ENCODE data around the gene ERC2. TPM values are rescaled to one million over a fixed set of nuclear protein-coding genes. Genes with fewer than 3 reads are reported as not detected.
"Not testable (repeated sequence)": the region's sequence is repeated elsewhere in the genome, so short reads cannot be mapped to it uniquely, and the experiment has no call there.

ERC2 gene
- 0.77 and 3.3 TPM in 2 replicates for total RNA-seq (2014; rRNA removed)
- percentile 26 among the genes with signal in this experiment for Bru-seq, nascent RNA
- percentile 16 among the genes with signal in this experiment for BruChase-seq, experiment 1, labeled RNA remaining after a 6-hour chase
- BruChase-seq, experiment 2, labeled RNA remaining after a 2-hour chase, result percentile 23 among the genes with signal in this experiment
- long read RNA-seq, result 0 reads

DNA sequence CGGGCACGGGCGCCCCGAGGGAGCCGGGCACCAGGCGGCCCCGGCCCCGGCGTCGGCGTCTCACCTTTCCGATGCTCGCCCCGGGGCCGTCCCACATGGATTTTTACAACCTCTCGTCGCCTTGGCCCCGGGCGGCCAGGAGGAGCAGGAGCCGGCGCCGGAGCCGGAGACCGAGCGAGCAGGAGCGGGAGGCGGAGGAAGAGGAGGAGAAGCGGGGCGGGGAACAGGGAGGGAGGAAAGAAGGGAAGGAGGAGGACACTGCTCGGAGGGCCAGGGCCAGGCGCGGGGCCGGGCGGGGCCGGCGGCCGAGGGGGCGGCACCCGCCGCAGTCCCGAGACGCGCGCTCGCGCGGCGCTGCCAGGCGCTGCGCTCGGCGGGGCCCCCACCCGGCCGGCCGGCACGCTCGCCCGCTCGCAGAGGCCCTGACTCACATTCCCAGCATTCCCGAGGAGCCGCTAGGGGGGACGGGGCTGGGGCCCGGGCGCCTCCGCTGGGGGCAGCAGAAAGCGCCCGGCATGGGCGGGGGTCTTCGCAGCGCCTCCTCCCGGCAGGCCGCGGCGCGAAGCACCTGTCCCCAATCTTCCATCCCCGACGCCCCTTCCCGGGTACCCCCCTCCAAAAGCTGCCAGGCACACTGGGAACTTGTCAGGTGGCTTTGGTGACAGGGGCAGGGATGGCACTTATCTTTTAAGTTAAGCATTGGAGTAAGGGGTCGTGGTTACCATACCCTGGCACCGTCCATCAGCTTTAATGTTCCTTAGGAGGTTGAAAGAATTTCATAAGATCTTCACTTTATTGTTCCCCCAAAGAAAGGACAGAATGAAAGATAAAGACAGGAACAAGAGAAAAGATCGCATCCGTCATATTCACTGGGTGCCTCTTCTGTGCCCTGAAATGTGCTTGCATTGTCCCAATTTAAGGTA lies at the start of gene ERC2:
ERC2 (minus strand) TSS at position 284 of the 923 bp plus-strand sequence.
- H3K27ac ChIP-seq (ENCODE audit: low read length), result no peak within 1 kb of the TSS
- ATAC-seq, result peak; percentile 73
- H3K36me3 ChIP-seq (ENCODE audit: low read depth, low read length), result no peaks in the 10 kb centered on the region
- H3K9me3 ChIP-seq (ENCODE audit: low read length), result no peaks in the 10 kb centered on the region
- H3K9ac ChIP-seq (ENCODE audit: low read length), result no peak within 1 kb of the TSS
- H3K4me3 ChIP-seq (ENCODE audit: low read length), result peak within 1 kb of the TSS; percentile 61
- ChIA-PET POLR2A (ENCODE audit: unreplicated experiment) (no interaction called here), CTCF (no interaction called here)
- DNase-seq, result peak; percentile 42
- H3K9me2 ChIP-seq (replicated peaks; ENCODE audit: low read length), result no peaks in the 10 kb centered on the region; the same call in 1 of the 2 replicates
- no peaks in the 10 kb centered on the region for H3K4me1 ChIP-seq (ENCODE audit: insufficient read depth, low read length)
- H3F3A ChIP-seq (ENCODE audit: low read length, unreplicated experiment), result no peaks in the 10 kb centered on the region
- H3K79me2 ChIP-seq (ENCODE audit: low read length), result no peaks in the 10 kb centered on the region
- H4K20me1 ChIP-seq (ENCODE audit: low read length), result no peaks in the 10 kb centered on the region
- intact Hi-C loops (cut with micrococcal nuclease), result no loop called here
- peak within 1 kb of the TSS; percentile 61 for H2AFZ ChIP-seq (ENCODE audit: low read length)
- BruUV-seq (replicated peaks), result no TSS peak
- TF ChIP-seq EZH2 (IDR thresholded peaks at IDR 0.05; ENCODE audit: low read length, unreplicated experiment), result no peak
- peak; percentile 32; the same call in 1 of the 2 replicates for TF ChIP-seq CTCF (conservative IDR thresholded peaks at IDR 0.05; ENCODE audit: low read depth, low read length)
- peak within 1 kb of the TSS; percentile 73 for H3K4me2 ChIP-seq (ENCODE audit: low read length)
- H3K27me3 ChIP-seq (ENCODE audit: low read length), result peaks cover 31% of the 10 kb centered on the region

DNA sequence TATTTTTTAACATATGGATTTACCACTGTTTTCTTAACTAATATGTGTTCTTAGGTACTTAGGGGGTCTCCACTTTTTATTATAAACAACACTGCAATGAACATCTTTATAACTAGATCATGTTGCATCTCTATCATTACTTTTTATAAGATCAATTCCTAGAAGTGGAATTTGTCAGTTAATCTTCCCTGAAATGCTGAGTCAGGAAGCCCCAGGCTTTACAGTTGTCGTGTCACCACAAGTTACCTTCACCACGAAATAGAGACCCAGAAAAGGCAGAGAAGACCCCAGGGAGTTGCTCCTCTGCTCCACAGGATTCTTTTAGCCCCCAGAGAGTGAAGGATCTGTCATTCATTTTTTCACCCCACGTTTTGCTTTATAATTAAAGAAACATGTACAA lies 34.5 kb upstream of the ERC2 start:
- no peaks in the 10 kb centered on the region for H3F3A ChIP-seq (ENCODE audit: low read length, unreplicated experiment)
- H3K4me2 ChIP-seq (ENCODE audit: low read length), result no peak overlapping the region
- no peaks in the 10 kb centered on the region for H3K79me2 ChIP-seq (ENCODE audit: low read length)
- H3K4me1 ChIP-seq (ENCODE audit: insufficient read depth, low read length), result no peaks in the 10 kb centered on the region
- CTCF ChIA-PET, result no interaction called here
- H3K4me3 ChIP-seq (ENCODE audit: low read length), result no peak overlapping the region
- BruUV-seq (replicated peaks), result no TSS peak
- H3K27me3 ChIP-seq (ENCODE audit: low read length), result peaks cover 20% of the 10 kb centered on the region
- no peaks in the 10 kb centered on the region for H4K20me1 ChIP-seq (ENCODE audit: low read length)
- DNase-seq (no peak), ATAC-seq (no peak)
- TF ChIP-seq EZH2 (IDR thresholded peaks at IDR 0.05; ENCODE audit: low read length, unreplicated experiment), result no peak
- no peak for TF ChIP-seq CTCF (conservative IDR thresholded peaks at IDR 0.05; ENCODE audit: low read depth, low read length)
- H3K9me2 ChIP-seq (replicated peaks; ENCODE audit: low read length), result no peaks in the 10 kb centered on the region
- no peak overlapping the region for H3K27ac ChIP-seq (ENCODE audit: low read length)
- H3K9ac ChIP-seq (ENCODE audit: low read length), result no peak overlapping the region
- intact Hi-C loops (cut with micrococcal nuclease), result no loop called here
- H3K9me3 ChIP-seq (ENCODE audit: low read length), result no peaks in the 10 kb centered on the region
- H2AFZ ChIP-seq (ENCODE audit: low read length), result no peak overlapping the region
- no peaks in the 10 kb centered on the region for H3K36me3 ChIP-seq (ENCODE audit: low read depth, low read length)
- POLR2A ChIA-PET (ENCODE audit: unreplicated experiment), result no interaction called here

DNA sequence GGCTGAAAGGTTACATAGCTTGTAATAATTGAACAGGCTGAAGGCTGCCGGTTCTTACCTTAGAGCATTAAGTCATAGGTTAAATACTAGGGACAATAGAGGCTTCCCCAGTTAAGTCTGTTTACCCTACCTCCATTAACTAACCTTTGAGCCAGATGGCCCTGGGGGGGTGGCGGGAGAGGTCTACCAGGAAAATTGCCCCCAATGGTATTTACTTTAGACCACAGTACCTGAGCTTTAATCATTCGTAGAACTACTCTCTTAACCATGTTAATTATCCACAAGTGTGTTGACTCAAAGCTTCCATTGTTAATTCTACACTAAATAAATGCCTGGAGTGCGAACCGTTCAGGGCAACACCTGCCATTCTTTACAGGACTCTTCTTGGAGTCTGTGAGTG lies 28.1 kb upstream of the ERC2 start:
- DNase-seq; H3K9ac ChIP-seq (ENCODE audit: low read length); H3K36me3 ChIP-seq (ENCODE audit: low read depth, low read length); H3K4me1 ChIP-seq (ENCODE audit: insufficient read depth, low read length); H3K9me3 ChIP-seq (ENCODE audit: low read length); H3F3A ChIP-seq (ENCODE audit: low read length, unreplicated experiment); POLR2A ChIA-PET (ENCODE audit: unreplicated experiment); H3K4me3 ChIP-seq (ENCODE audit: low read length); intact Hi-C loops (cut with micrococcal nuclease); ATAC-seq; H3K79me2 ChIP-seq (ENCODE audit: low read length); H3K9me2 ChIP-seq (replicated peaks; ENCODE audit: low read length); H3K27ac ChIP-seq (ENCODE audit: low read length); H4K20me1 ChIP-seq (ENCODE audit: low read length); BruUV-seq (replicated peaks); H2AFZ ChIP-seq (ENCODE audit: low read length); H3K4me2 ChIP-seq (ENCODE audit: low read length): not testable (repeated sequence)
- CTCF ChIA-PET, result interaction anchor here (0.6 kb wide), 1 partner anchor 1013 kb away, joined by 3 read pairs; no protein-coding TSS in a partner anchor
- H3K27me3 ChIP-seq (ENCODE audit: low read length), result peaks cover 39% of the 10 kb centered on the region

Data from PC-3 (cell line).